ENCODE results near the gene NPAS3.

NPAS3 gene

GRCh38 chr14:33617154-33617553 is 678.5 kb downstream of the NPAS3 start:
- peaks cover 17% of the 10 kb centered on the region for H3K27me3 Mint-ChIP-seq (ENCODE audit: low read depth)
- TF ChIP-seq CTCF (IDR thresholded peaks at IDR 0.05; ENCODE audit: unreplicated experiment in 3 of 3) = no peak
- peaks cover 11% of the 10 kb centered on the region for H3K4me1 Mint-ChIP-seq
- no peaks in the 10 kb centered on the region for H3K9me3 Mint-ChIP-seq
- no peak overlapping the region for H3K4me3 Mint-ChIP-seq
- H3K27ac Mint-ChIP-seq = no peak overlapping the region
- H3K36me3 Mint-ChIP-seq (ENCODE audit: low read depth) = no peaks in the 10 kb centered on the region

- no peak for TF ChIP-seq CTCF (IDR thresholded peaks at IDR 0.05; ENCODE audit: unreplicated experiment in 3 of 3)
- Mint-ChIP-seq H3K4me3 (no peak overlapping the region), H3K27ac (no peak overlapping the region), H3K27me3 (ENCODE audit: low read depth) (peaks cover 14% of the 10 kb centered on the region), H3K9me3 (no peaks in the 10 kb centered on the region), H3K4me1 (peaks cover 6% of the 10 kb centered on the region), H3K36me3 (ENCODE audit: low read depth) (no peaks in the 10 kb centered on the region)
Observed at GRCh38 chr14:33618361-33619105, 679.9 kb downstream of the NPAS3 start.

GRCh38 chr14:33622496-33622895 is 683.8 kb downstream of the NPAS3 start:
- TF ChIP-seq CTCF (IDR thresholded peaks at IDR 0.05; ENCODE audit: unreplicated experiment in 3 of 3) = no peak
- Mint-ChIP-seq H3K36me3 (ENCODE audit: low read depth) (no peaks in the 10 kb centered on the region), H3K4me3 (no peak overlapping the region), H3K27ac (no peak overlapping the region), H3K4me1 (no peaks in the 10 kb centered on the region), H3K9me3 (no peaks in the 10 kb centered on the region), H3K27me3 (ENCODE audit: low read depth) (peaks cover 3% of the 10 kb centered on the region)

- H3K4me1 Mint-ChIP-seq = no peaks in the 10 kb centered on the region
- TF ChIP-seq CTCF (IDR thresholded peaks at IDR 0.05; ENCODE audit: unreplicated experiment in 3 of 3) = no peak
- H3K9me3 Mint-ChIP-seq = no peaks in the 10 kb centered on the region
- H3K27ac Mint-ChIP-seq = no peak overlapping the region
- H3K27me3 Mint-ChIP-seq (ENCODE audit: low read depth) = no peaks in the 10 kb centered on the region
- no peak overlapping the region for H3K4me3 Mint-ChIP-seq
- no peaks in the 10 kb centered on the region for H3K36me3 Mint-ChIP-seq (ENCODE audit: low read depth)
Observed at GRCh38 chr14:33629792-33630191, 691.1 kb downstream of the NPAS3 start.

GRCh38 chr14:33631021-33631420 is 692.3 kb downstream of the NPAS3 start:
- no peak for TF ChIP-seq CTCF (IDR thresholded peaks at IDR 0.05; ENCODE audit: unreplicated experiment in 3 of 3)

GRCh38 chr14:33631441-33631840 is 692.8 kb downstream of the NPAS3 start:
- H3K27me3 Mint-ChIP-seq (ENCODE audit: low read depth) = no peaks in the 10 kb centered on the region
- no peaks in the 10 kb centered on the region for H3K4me1 Mint-ChIP-seq
- no peak overlapping the region for H3K4me3 Mint-ChIP-seq
- TF ChIP-seq CTCF (IDR thresholded peaks at IDR 0.05; ENCODE audit: unreplicated experiment in 3 of 3) = no peak
- H3K27ac Mint-ChIP-seq = no peak overlapping the region
- H3K9me3 Mint-ChIP-seq = no peaks in the 10 kb centered on the region
- no peaks in the 10 kb centered on the region for H3K36me3 Mint-ChIP-seq (ENCODE audit: low read depth)

More at GRCh38 chr14:33631021-33631420, 692.3 kb downstream of the NPAS3 start:
- Mint-ChIP-seq H3K9me3 (no peaks in the 10 kb centered on the region), H3K4me1 (no peaks in the 10 kb centered on the region), H3K27ac (no peak overlapping the region), H3K27me3 (ENCODE audit: low read depth) (no peaks in the 10 kb centered on the region), H3K4me3 (no peak overlapping the region), H3K36me3 (ENCODE audit: low read depth) (no peaks in the 10 kb centered on the region)

Data from nephron (organoid).